ENCODE results near the gene SON. TPM values are rescaled to one million over a fixed set of nuclear protein-coding genes. Genes with fewer than 3 reads are reported as not detected.

Gene SON
- polyA plus RNA-seq, 1 donor from 2014 or later = 123 TPM

GRCh38 chr21:33567914-33568313, 25.1 kb downstream of the SON start:
- H3K9me3 ChIP-seq (ENCODE audit: low read length) = no peaks in the 10 kb centered on the region
- H4K20me1 ChIP-seq (ENCODE audit: insufficient read depth) = no peaks in the 10 kb centered on the region
- no peak overlapping the region for H2AFZ ChIP-seq (ENCODE audit: low read depth, low read length)
- no peaks in the 10 kb centered on the region for H3K9me2 ChIP-seq (ENCODE audit: insufficient read depth, low read length)
- no peaks in the 10 kb centered on the region for H3K27me3 ChIP-seq (ENCODE audit: insufficient read depth, low read depth, low read length)
- no peak overlapping the region for H3K27ac ChIP-seq (ENCODE audit: low read length)
- no peak for TF ChIP-seq RAD21 (conservative IDR thresholded peaks at IDR 0.05)
- TF ChIP-seq TAF1 (IDR thresholded peaks at IDR 0.05; ENCODE audit: low read depth) = no peak
- TF ChIP-seq CTCF (IDR thresholded peaks at IDR 0.05; ENCODE audit: poor library complexity, severe bottlenecking) = no peak
- no peak for TF ChIP-seq SMC3 (conservative IDR thresholded peaks at IDR 0.05; ENCODE audit: poor library complexity)
- no peak for TF ChIP-seq REST (IDR thresholded peaks at IDR 0.05; ENCODE audit: borderline replicate concordance)
- TF ChIP-seq EP300 (conservative IDR thresholded peaks at IDR 0.05; ENCODE audit: poor library complexity, severe bottlenecking) = no peak
- no peak for TF ChIP-seq MXI1 (conservative IDR thresholded peaks at IDR 0.05; ENCODE audit: poor library complexity, severe bottlenecking)
- H3K4me3 ChIP-seq (ENCODE audit: low read length) = no peak overlapping the region
- H3F3A ChIP-seq (ENCODE audit: insufficient read depth, low read length, poor library complexity, severe bottlenecking) = no peaks in the 10 kb centered on the region
- peaks cover 3% of the 10 kb centered on the region for H3K36me3 ChIP-seq (ENCODE audit: insufficient read depth, low read length)
- H3K4me2 ChIP-seq (ENCODE audit: low read length) = no peak overlapping the region
- H3K79me2 ChIP-seq (replicated peaks; ENCODE audit: insufficient read depth, low read length) = peaks cover 13% of the 10 kb centered on the region
- no peak overlapping the region for H3K9ac ChIP-seq (ENCODE audit: low read length)

GRCh38 chr21:33568448-33568847, 25.6 kb downstream of the SON start:
- Histone ChIP-seq H3K9me3 (ENCODE audit: low read length) (no peaks in the 10 kb centered on the region), H2AFZ (ENCODE audit: low read depth, low read length) (no peak overlapping the region), H3K36me3 (ENCODE audit: insufficient read depth, low read length) (peaks cover 3% of the 10 kb centered on the region), H3F3A (ENCODE audit: insufficient read depth, low read length, poor library complexity, severe bottlenecking) (no peaks in the 10 kb centered on the region), H3K9me2 (ENCODE audit: insufficient read depth, low read length) (no peaks in the 10 kb centered on the region), H3K27me3 (ENCODE audit: insufficient read depth, low read depth, low read length) (no peaks in the 10 kb centered on the region), H4K20me1 (ENCODE audit: insufficient read depth) (no peaks in the 10 kb centered on the region), H3K4me2 (ENCODE audit: low read length) (no peak overlapping the region), H3K9ac (ENCODE audit: low read length) (no peak overlapping the region), H3K27ac (ENCODE audit: low read length) (no peak overlapping the region), H3K79me2 (replicated peaks; ENCODE audit: insufficient read depth, low read length) (peaks cover 11% of the 10 kb centered on the region), H3K4me3 (ENCODE audit: low read length) (no peak overlapping the region)
- TF ChIP-seq SMC3 (conservative IDR thresholded peaks at IDR 0.05; ENCODE audit: poor library complexity) = no peak
- no peak for TF ChIP-seq MXI1 (conservative IDR thresholded peaks at IDR 0.05; ENCODE audit: poor library complexity, severe bottlenecking)
- no peak for TF ChIP-seq REST (IDR thresholded peaks at IDR 0.05; ENCODE audit: borderline replicate concordance)
- no peak for TF ChIP-seq TAF1 (IDR thresholded peaks at IDR 0.05; ENCODE audit: low read depth)
- TF ChIP-seq EZH2 (IDR thresholded peaks at IDR 0.05; ENCODE audit: borderline replicate concordance, insufficient read depth, low read length, poor library complexity, severe bottlenecking) = no peak
- no peak for TF ChIP-seq EP300 (conservative IDR thresholded peaks at IDR 0.05; ENCODE audit: poor library complexity, severe bottlenecking)
- TF ChIP-seq POLR2AphosphoS5 (IDR thresholded peaks at IDR 0.05) = no peak
- no peak for TF ChIP-seq CTCF (IDR thresholded peaks at IDR 0.05; ENCODE audit: poor library complexity, severe bottlenecking)
- TF ChIP-seq RAD21 (conservative IDR thresholded peaks at IDR 0.05) = no peak

Data from neural cell (in vitro differentiated cells).